DND-41 (cell line): ENCODE results near the gene GPR55.

Experiments
- CTCF ChIP-seq: IDR thresholded peaks from 2 replicates; pipeline ENCODE4 v1.5.1; 2012; ENCODE audit warnings: borderline replicate concordance, low read length, moderate library complexity, mild to moderate bottlenecking; ENCODE audit not compliant: poor library complexity, severe bottlenecking; ENCODE audit errors: extremely low read depth
- EZH2 ChIP-seq: IDR thresholded peaks from 3 replicates; pipeline ENCODE4 v1.6.1; 2012; ENCODE audit warnings: borderline replicate concordance, low read depth, mild to moderate bottlenecking, moderate library complexity, low read length, inconsistent platforms; ENCODE audit not compliant: severe bottlenecking

GRCh38 chr2:230898713-230899091, 26.3 kb downstream of the GPR55 start:
- TF ChIP-seq EZH2, result no peak
- no peak for TF ChIP-seq CTCF
